UCSD-AML1 (cell line): ENCODE data around the gene SPATA45.
"Not testable (repeated sequence)": the region's sequence is repeated elsewhere in the genome, so short reads cannot be mapped to it uniquely, and the experiment has no call there.

Experiments
- DNase-seq: peaks from one replicate; lab custom pipeline; 2025; ENCODE audit not compliant: unreplicated experiment; lab: John Stamatoyannopoulos, UW

The SPATA45 gene

GRCh38 chr1:212833211-212834207 is 13.9 kb downstream of the SPATA45 start:
- DNase-seq = not testable (repeated sequence)

DNA sequence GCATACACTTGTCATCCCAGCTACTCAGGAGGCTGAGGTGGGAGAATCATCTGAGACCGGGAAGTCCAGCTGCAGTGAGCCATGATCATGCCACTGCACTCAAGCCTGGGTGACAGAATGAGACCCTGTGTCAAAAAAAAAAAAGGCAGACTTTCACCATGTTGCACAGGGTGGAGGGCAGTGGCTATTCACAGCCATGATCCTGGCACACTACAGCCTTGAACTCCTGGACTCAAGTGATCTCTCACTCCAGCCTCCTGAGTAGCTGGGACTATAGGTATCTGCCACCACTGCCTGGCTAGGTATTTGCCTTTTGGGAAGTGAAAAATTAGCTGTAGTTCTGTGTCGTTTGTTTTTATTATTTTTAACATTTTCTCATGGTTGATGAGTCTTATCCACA is 19.1 kb downstream of the SPATA45 start:
- DNase-seq = no peak

DNA sequence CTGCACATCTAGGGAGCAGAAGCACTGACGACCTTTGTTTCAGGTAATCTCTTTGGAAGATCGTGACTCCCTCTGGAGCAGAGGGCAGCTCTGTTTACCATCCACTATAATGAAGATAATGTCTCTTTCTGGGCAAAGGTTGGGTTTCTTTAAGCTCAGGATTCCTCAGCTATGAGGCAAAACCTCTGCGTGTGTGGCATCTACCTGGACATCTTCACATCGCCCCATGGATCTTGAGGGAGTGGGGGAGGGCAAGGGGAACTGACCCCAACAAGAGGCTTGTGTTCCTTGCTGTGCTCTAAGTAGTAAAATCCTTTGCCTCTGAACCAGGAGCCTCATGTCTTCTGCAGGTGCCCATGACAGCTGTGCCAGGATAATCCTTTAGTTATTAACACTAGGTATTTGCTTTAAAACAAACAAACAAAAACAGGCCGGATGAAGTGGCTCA is 19.6 kb downstream of the SPATA45 start:
- no peak for DNase-seq

GRCh38 chr1:212827171-212827776 is 20.2 kb downstream of the SPATA45 start:
- no peak for DNase-seq

DNA sequence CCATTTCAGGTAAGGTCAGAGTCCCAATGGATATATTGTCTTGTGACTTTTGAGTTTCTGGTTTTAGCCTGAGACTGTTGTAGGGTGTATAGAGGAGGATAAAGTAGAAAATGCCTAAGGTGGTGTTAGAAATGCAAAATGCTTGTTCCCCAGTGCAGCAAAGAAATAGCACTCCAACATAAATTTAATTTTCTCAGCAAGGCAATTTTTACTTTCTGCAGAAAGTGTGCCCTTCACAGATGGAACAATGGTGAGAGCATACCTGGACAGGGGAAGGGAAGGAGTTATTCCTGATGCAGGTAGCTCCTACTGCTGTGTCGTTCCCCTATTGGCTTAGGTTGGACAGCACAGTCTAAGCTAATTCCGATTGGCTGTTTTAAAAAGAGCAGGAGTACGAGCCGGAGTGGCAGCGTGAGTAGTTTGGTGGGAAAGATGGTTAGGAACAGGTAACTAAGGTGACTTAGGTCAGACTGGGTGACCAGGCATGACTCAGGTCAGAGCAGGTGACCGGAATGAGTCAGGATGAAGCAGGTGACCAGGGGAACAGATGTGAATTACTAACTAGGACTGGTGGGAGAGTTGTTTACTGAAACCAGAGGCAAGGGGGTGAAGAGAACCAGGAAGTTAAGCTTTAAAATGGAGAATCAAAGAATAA is 21.5 kb downstream of the SPATA45 start:
- DNase-seq = no peak

DNA sequence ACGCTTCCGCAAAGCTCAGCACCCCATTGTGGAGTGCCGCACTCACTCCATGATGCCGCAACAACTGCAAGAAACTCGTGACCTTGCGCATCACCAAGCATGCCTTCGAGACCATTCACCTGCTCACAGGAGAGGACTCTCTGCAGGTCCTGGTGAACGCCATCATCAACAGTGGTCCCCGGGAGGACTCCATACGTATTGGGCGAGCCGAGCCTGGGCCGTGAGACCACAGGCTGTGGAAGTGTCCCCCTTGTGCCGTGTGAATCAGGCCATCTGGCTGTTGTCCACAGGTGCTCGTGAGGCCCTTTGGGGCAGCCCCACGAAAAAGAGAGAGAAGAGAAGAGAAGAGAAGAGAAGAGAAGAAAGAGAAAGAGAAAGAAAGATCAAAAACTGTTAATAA is 23.2 kb downstream of the SPATA45 start:
- no peak for DNase-seq

DNA sequence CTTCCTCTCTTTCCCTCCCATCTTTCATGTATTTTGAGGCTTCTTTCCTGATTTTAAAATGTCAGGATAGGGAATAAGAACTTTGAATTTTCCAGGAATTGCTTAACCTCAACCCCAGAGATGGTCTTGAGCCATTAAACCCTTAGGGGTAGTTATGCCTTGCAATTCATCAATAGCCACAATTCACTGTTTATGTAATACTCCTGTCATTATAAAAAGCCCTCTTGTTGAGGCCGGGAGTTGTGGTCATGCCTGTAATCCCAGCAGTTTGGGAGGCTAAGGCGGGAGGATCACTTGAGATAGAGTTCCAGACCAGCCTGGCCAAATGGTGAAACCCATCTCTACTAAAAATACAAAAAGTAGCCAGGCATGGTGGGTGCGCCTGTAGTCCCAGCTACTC is 24.5 kb downstream of the SPATA45 start:
- no peak for DNase-seq

DNA sequence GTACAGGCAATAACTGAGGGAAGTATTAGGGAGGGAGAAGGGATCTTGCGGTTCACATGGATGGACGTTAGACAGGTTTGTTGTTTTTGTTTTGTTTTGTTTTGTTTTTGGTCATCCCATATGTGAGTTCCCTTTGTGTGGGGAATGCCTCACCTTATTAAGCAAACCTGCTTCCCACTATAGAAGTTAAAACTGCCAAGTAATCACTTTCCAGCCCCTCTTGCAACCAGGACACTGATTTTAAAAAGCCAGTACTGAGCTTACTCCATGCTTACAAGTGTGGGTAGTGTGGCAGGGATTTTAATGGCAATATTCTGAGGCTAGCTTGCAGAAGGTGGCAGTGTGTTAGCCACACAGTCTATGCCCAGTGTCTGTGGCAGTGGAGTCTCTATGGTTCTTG is 26.5 kb downstream of the SPATA45 start:
- DNase-seq = no peak

GRCh38 chr1:212819726-212820125 is 27.7 kb downstream of the SPATA45 start:
- no peak for DNase-seq

DNA sequence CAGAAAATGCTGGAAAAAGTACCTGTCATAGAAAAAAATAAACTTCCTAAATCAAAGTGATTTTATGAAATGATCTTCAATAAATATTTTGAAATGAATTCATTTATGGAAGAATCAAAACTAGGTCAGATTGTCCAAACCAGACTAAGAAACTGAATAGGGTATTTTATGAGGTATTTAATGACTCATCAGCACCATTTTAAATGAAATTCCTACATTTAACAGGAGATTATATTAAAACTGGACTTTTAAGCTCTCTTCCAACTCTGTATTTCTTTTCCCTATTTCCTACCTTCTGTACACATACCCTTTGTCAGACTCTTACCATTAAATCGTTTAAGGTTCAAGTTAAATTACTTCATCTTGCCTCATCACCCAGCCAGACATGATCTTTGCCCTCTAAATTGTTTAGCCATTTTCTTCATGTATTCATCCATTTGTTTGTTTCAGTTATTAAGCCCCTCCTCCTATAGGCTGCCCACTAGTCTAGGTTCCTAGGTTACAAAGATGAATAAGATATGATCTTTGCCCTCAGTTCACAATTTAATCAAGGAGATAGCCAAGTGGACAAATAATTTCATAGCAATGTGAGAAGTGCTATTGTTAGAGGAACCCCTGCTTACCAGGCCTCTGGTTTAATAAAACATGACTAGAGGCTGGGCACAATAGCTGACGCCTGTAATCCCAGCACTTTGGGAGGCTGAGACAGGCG is 30.7 kb downstream of the SPATA45 start:
- DNase-seq = no peak

GRCh38 chr1:212814537-212815334 is 32.7 kb downstream of the SPATA45 start:
- no peak for DNase-seq

GRCh38 chr1:212805767-212806166 is 41.7 kb downstream of the SPATA45 start:
- no peak for DNase-seq

DNA sequence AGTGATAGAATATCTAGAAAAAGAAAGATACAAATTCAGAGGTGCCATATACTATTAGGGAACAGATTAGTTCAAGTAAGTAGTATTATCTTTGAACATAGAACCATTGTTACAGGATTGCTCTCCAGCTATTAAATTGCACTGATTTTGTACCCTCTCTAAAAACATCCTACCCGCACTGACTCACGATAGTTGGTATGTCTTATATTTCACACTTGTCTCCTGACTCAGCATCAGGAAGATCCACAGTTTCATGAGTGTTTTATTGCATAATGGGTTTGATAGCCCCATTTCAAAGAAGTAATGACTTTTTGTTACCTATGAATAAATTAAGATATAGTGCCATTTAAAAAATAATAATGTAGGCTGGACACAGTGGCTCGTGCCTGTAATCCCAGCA is 49.8 kb downstream of the SPATA45 start:
- no peak for DNase-seq

DNA sequence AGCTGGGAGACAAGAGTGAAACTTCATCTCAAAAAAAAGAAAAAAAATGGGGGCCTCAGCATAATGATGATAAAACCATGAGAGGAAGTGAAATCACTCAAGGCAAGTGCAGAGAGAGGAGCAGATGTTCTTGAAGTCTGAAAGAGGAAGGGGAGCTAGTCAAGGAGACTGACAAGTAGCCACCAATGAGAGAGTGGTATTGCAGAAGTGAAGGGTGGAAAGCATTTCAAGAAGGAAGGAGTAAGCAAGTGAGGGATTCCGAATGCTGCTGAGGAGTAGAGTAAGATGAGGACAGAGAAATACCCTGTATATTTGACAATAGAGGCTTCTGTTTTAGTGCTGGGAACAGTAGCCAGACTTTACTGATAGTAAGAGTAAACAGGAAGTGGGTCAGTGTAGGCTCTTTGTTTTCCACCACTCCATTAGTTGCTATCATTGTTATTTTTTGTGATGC is 52.9 kb downstream of the SPATA45 start:
- no peak for DNase-seq

DNA sequence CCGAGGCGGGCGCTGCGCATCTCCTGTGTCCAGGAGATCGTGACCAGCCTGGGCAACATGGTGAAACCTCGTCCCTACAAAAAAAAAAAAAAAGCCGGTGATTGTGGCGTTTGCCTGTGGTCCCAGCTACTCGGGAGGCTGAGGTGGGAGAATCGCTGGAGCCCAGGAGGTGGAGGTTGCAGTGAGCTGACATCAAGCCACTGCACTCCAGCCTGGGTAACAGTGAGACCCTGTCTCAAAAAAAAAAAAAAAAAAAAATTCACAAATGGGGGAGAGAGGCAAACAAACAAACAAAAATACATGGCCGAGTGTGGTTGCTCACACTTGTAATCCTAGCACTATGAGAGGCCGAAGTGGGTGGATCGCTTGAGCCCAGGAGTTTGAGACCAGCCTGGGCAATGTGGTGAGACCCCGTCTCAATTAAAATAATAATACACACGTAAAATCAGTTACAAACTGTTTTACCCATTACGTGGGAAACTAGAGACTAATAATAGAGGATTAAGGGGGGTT is 55.0 kb downstream of the SPATA45 start:
- no peak for DNase-seq

DNA sequence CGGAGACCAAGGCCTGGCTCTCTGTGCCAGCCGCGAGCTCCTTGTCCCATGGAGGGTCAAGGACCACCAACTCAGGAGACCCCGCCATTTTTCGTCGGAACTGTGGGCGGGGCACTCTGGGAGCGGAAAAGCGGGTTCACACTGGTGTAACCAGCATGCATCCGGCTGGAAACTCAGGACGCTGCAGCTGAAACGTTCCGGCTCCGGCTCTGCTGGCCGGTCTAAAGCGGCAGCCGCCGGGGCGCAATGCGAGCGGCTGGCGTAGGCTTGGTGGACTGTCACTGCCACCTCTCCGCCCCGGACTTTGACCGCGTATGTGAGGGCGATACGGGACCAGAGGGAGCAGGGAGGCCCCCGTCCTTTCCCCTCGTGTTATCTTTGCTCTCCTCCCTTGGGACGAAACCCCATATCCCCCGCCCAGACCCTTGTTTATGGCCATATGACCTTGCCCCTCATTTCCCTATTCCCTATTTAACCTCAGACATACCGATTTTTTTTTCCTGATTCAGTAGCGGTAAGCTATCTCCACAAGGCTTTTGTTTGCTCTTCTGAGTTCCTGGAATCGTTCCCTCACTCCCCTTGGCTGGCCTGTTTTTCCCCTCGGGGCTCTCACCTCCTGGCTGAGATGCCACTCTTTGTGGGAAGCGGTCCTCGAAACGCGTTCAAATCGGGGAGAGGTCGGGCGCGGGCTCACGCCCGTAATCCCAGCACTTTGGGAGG is 55.6 kb downstream of the SPATA45 start, which contains the start of the genes NSL1 and TATDN3:
Gene NSL1 (minus strand): TSS at position 102 of the 720 bp plus-strand sequence. CDS start 14 bp downstream, at position 88.
Gene TATDN3 (plus strand): TSS at position 219 of the 720 bp plus-strand sequence. CDS start 28 bp downstream, at position 247.
- peak; percentile 96 for DNase-seq

DNA sequence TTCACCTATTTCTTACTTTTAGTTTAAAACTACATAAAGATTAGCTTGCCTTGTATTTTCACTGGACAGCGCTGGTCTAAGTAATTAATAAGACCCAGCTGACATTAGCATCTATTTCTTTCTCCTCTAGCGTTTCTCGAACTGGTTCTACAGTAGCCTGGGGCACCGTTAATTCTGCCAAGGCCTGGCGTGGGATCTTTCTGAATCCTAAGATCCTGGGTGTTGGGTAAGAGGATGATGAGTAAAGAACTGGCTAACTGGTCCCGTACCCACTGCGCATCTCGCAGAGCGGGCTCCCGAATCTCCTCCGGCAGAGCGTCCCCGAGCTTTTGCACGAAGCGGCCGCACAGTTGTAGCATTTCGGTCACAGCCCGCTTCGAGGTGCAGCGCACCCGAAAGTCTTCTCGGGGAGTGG is 56.2 kb downstream of the SPATA45 start:
- no peak for DNase-seq

- DNase-seq = no peak
Measured at GRCh38 chr1:212785871-212786270, 61.6 kb downstream of the SPATA45 start.

GRCh38 chr1:212783976-212784375 is 63.5 kb downstream of the SPATA45 start:
- DNase-seq = no peak
